Brain microvascular endothelial cell (primary cell): ENCODE measurements around the gene TCF12.

Experiments
- DNase-seq: peaks from one replicate; pipeline ENCODE4 v3.0.0-alpha.2; 2020
- H3K27ac ChIP-seq: fragments of 250-450 bp; sonication (Bioruptor Pico); 2 replicates; pipeline ENCODE4 v1.5.1; 2020; ENCODE audit warnings: mild to moderate bottlenecking, moderate library complexity
- H3K27me3 ChIP-seq: fragments of 250-450 bp; sonication (Bioruptor Pico); replicated peaks from 2 replicates; pipeline ENCODE4 v1.5.1; 2020; ENCODE audit warnings: mild to moderate bottlenecking
- H3K36me3 ChIP-seq: fragments of 250-450 bp; sonication (Bioruptor Pico); replicated peaks from 2 replicates; pipeline ENCODE4 v1.5.1; 2020; ENCODE audit warnings: mild to moderate bottlenecking
- H3K4me3 ChIP-seq: 2 replicates; pipeline ENCODE4 v1.5.1; 2011; ENCODE audit warnings: low read depth, mild to moderate bottlenecking, control low read depth, low read length, moderate library complexity
- CTCF ChIP-seq: IDR thresholded peaks from 2 replicates; pipeline ENCODE4 v1.5.1; 2011; ENCODE audit warnings: low read depth, mild to moderate bottlenecking, moderate library complexity, low read length, control low read depth, inconsistent platforms; ENCODE audit errors: missing control alignments
- in situ Hi-C: cut with HindIII; loops from 2 replicates; pipeline ENCODE4 v1.10.0; 2017; ENCODE audit warnings: low sequenced_read_pairs, low pct_ligation_motif_present

The TCF12 gene

GRCh38 chr15:56988219-56988618 is 69.8 kb downstream of the TCF12 start:
- TF ChIP-seq CTCF, result no peak
- DNase-seq, result no peak
- Histone ChIP-seq H3K36me3 (no peaks in the 10 kb centered on the region), H3K27me3 (no peaks in the 10 kb centered on the region), H3K4me3 (no peak overlapping the region), H3K27ac (no peak overlapping the region)
- in situ Hi-C loops, result no loop called here

GRCh38 chr15:56989411-56989924 is 71.0 kb downstream of the TCF12 start:
- in situ Hi-C loops, result no loop called here
- DNase-seq, result no peak
- Histone ChIP-seq H3K27ac (no peak overlapping the region), H3K36me3 (no peaks in the 10 kb centered on the region), H3K27me3 (no peaks in the 10 kb centered on the region), H3K4me3 (no peak overlapping the region)
- TF ChIP-seq CTCF, result no peak

GRCh38 chr15:56991017-56991416 is 72.6 kb downstream of the TCF12 start:
- no peak overlapping the region for H3K27ac ChIP-seq
- H3K36me3 ChIP-seq, result no peaks in the 10 kb centered on the region
- DNase-seq, result no peak
- no peak overlapping the region for H3K4me3 ChIP-seq
- H3K27me3 ChIP-seq, result no peaks in the 10 kb centered on the region
- in situ Hi-C loops, result no loop called here
- TF ChIP-seq CTCF, result no peak

- in situ Hi-C loops, result no loop called here
- Histone ChIP-seq H3K4me3 (no peak overlapping the region), H3K27me3 (no peaks in the 10 kb centered on the region), H3K36me3 (no peaks in the 10 kb centered on the region), H3K27ac (no peak overlapping the region)
- TF ChIP-seq CTCF, result no peak
- no peak for DNase-seq
Measured at GRCh38 chr15:56992725-56993124, 74.3 kb downstream of the TCF12 start.

- H3K27ac ChIP-seq, result no peak overlapping the region
- no peak overlapping the region for H3K4me3 ChIP-seq
- no peaks in the 10 kb centered on the region for H3K27me3 ChIP-seq
- no peaks in the 10 kb centered on the region for H3K36me3 ChIP-seq
- in situ Hi-C loops, result no loop called here
- DNase-seq, result no peak
- TF ChIP-seq CTCF, result no peak
Measured at GRCh38 chr15:56994280-56994679, 75.8 kb downstream of the TCF12 start.

- in situ Hi-C loops, result no loop called here
- TF ChIP-seq CTCF, result no peak
- H3K27ac ChIP-seq, result peak overlapping the region; percentile 15
Measured at GRCh38 chr15:56996093-56996492, 77.6 kb downstream of the TCF12 start.

More at GRCh38 chr15:56996093-56996492, 77.6 kb downstream of the TCF12 start:
- Histone ChIP-seq H3K36me3 (no peaks in the 10 kb centered on the region), H3K27me3 (no peaks in the 10 kb centered on the region), H3K4me3 (no peak overlapping the region)
- DNase-seq, result no peak
